Right lobe of liver (tissue), 6 donors: ENCODE results near the gene NREP. TPM values are rescaled to one million over a fixed set of nuclear protein-coding genes. Genes with fewer than 3 reads are reported as not detected.

Experiments used
- ATAC-seq, 4 donors: fragments of 200-7000 bp; cut with Tn5 transposase; one replicate each; pipeline ENCODE4 v1.9.1; 2020; ENCODE audit warnings: mild to moderate bottlenecking in 4 of 4, moderate library complexity in 4 of 4
- DNase-seq, 3 donors: peaks; one replicate each; pipeline ENCODE4 v3.0.0-alpha.2; 2020
- H3K27ac ChIP-seq, 3 donors: fragments of 200-600 bp; one replicate each; pipeline ENCODE4 v1.8.0; 2022
- H3K27me3 ChIP-seq, 2 donors: fragments of 200-600 bp; one replicate each; pipeline ENCODE4 v1.8.0; 2022
- H3K36me3 ChIP-seq, 4 donors: fragments of 200-600 bp; sonication (generic) in 1 of 4; one replicate each; pipeline versions ENCODE4 v1.5.1 to v1.8.0; 2017 to 2022; ENCODE audit warnings: control low read depth in 1 of 4
- H3K4me1 ChIP-seq, 4 donors: fragments of 200-600 bp; sonication (generic) in 1 of 4; one replicate each; pipeline versions ENCODE4 v1.5.1 to v1.8.0; 2017 to 2022; ENCODE audit warnings: control low read depth in 1 of 4
- H3K4me3 ChIP-seq, 3 donors: fragments of 200-600 bp; one replicate each; pipeline ENCODE4 v1.8.0; 2022
- H3K9me3 ChIP-seq, 4 donors: fragments of 200-600 bp; sonication (generic) in 1 of 4; one replicate each; pipeline versions ENCODE4 v1.5.1 to v1.8.0; 2017 to 2022; ENCODE audit warnings: control low read depth in 1 of 4
- CTCF ChIP-seq, 4 donors: fragments of 200-600 bp in 3 of 4; fragments of 450-650 bp in 1 of 4; IDR thresholded peaks; one replicate each; pipeline versions ENCODE4 v1.5.1 to v1.8.0; 2016 to 2022; ENCODE audit warnings: antibody characterized with exemption in 4 of 4, mild to moderate bottlenecking in 2 of 4
- POLR2A ChIP-seq: fragments of 450-650 bp; IDR thresholded peaks from one replicate; pipeline ENCODE4 v1.6.1; 2017; ENCODE audit warnings: antibody characterized with exemption, mild to moderate bottlenecking
- WGBS: methylation state at CpG from one replicate; pipeline ENCODE4 v1.1.6; 2018; ENCODE audit warnings: low coverage, low lambda C conversion rate; ENCODE audit not compliant: insufficient coverage; ENCODE audit errors: missing lambda C conversion rate; 5-methylcytosine and 5-hydroxymethylcytosine counted together
- intact Hi-C, 2 donors: fragments of 100-400 bp; cut with DNase I; formaldehyde crosslinking; loops; one replicate each; pipeline versions ENCODE4 v1.11.2 to v1.14.1; 2022
- total RNA-seq, 6 experiments: library from RNA; depleted of rRNA in 2 of 6; stranded (reverse); fragments of >200 nt in 2 of 6; fragmentation: NEBNext Ultra II Directional in 3 of 6; extraction: Animal tissue kit (Norgen Biotek cat#: 25700) in 3 of 6; gene quantifications; one replicate each; pipeline versions ENCODE4 v1.1.0 to v1.2.4, GENCODE V29; 2016 to 2023
- donor health status: DM: no; HTN: yes; CAD: no.
- donor health status: DM: no; HTN: no; CAD: no.
- donor health status: DM: no; HTN: no; CAD: no.
- donor health status: DM: no; HTN: yes; CAD: no.
- donor health status: DM: no; HTN: yes; CAD: no.

NREP gene
- total RNA-seq, 6 experiments from 2014 or later = 2.2 to 24.6 (median 7.7) TPM

GRCh38 chr5:111744455-111744854 lies 12.5 kb downstream of the NREP start:
- H3K27ac ChIP-seq = no peak overlapping the region
- intact Hi-C loops = no loop called here
- no peaks in the 10 kb centered on the region for H3K36me3 ChIP-seq
- H3K27me3 ChIP-seq = no peaks in the 10 kb centered on the region
- DNase-seq (no peak), ATAC-seq (no peak)
- H3K4me1 ChIP-seq = peaks cover 0 to 41% (median 14%) of the 10 kb centered on the region in 4 donors
- 100% methylated on average over 1 of the region's 2 CpGs for WGBS
- TF ChIP-seq CTCF (IDR thresholded peaks at IDR 0.05) (no peak), POLR2A (no peak)
- no peaks in the 10 kb centered on the region for H3K9me3 ChIP-seq
- no peak overlapping the region for H3K4me3 ChIP-seq

- ATAC-seq = peak in 2 of 4 donors; percentile 26 to 32
- no peak for TF ChIP-seq POLR2A
- no peak for TF ChIP-seq CTCF (IDR thresholded peaks at IDR 0.05)
- H3K4me3 ChIP-seq = no peak overlapping the region
- intact Hi-C loops = no loop called here
- H3K9me3 ChIP-seq = no peaks in the 10 kb centered on the region
- peaks cover 0 to 44% (median 14%) of the 10 kb centered on the region in 4 donors for H3K4me1 ChIP-seq
- no peaks in the 10 kb centered on the region for H3K27me3 ChIP-seq
- WGBS = 56% methylated on average over 2 of the region's 2 CpGs
- DNase-seq = no peak
- H3K36me3 ChIP-seq = no peaks in the 10 kb centered on the region
- peak overlapping the region in 2 of 3 donors; percentile 22 to 69 for H3K27ac ChIP-seq
Measured at GRCh38 chr5:111743988-111744387, 13.0 kb downstream of the NREP start.

DNA sequence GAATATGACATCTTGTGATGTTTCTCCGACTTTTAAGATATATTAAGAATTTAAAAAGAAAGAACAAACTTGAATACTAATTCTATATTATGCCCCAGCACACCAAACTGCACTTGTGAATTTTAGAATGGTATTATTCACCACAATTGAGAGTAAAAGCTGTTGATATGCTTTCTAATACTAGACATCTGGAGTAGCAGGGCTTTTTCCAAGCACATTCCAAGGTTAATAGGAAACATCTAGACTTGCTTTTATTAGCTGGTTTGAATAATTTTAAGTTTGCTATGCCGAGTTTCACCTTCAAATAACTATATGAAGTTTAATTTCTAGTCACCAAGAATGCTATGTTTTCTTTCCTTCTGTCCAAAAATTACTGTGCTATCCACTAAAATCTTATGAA lies 13.5 kb downstream of the NREP start:
- Histone ChIP-seq H3K9me3 (no peaks in the 10 kb centered on the region), H3K4me3 (no peak overlapping the region), H3K27ac (peak overlapping the region in 2 of 3 donors; percentile 22 to 69), H3K27me3 (no peaks in the 10 kb centered on the region), H3K4me1 (peaks cover 0 to 45% (median 15%) of the 10 kb centered on the region in 4 donors), H3K36me3 (no peaks in the 10 kb centered on the region)
- TF ChIP-seq CTCF (IDR thresholded peaks at IDR 0.05) (no peak), POLR2A (no peak)
- ATAC-seq (no peak), DNase-seq (no peak)
- WGBS = 43% methylated on average over 2 of the region's 2 CpGs
- intact Hi-C loops = no loop called here

DNA sequence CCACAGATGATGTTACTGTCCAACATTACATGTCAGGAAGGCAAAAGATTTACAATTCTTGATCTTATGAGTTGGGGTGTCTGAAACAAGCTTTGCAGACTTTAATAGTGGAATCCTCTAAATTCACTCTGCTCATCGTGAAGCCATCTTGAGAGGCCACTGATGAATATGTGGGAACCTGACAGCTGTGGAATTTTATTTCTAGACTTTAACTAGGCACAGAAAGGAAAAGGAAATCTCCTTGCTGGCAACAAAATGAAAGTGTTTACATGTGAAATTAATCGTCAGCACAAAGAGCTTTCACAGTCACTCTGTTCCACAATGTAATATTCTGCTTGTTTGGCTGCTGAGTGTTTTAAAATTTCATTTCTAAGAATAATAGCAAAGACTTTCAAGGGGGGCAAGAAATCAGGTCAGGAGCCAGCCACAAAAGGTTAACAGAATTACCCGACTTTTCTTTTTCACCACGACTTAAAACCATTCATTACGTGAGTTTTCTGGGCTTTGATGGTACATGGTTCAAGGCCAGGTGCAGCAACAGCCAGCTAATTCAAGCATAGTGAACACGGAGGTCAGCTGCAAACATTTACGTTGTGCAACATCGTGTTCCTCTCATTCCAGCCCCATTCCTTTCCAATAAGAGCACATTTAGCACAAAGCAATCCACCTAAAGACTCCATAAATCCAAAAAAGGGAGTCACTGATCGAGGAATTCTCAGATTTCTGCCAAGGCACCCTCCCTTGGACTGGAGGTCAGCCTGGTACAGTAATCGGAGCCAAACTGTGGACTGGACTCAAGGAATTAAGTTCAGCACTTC lies 14.6 kb downstream of the NREP start:
- ATAC-seq = peak; percentile 82 to 95 (median 86)
- Histone ChIP-seq H3K4me1 (peaks cover 0 to 52% (median 19%) of the 10 kb centered on the region in 4 donors), H3K36me3 (no peaks in the 10 kb centered on the region), H3K27ac (peak overlapping the region; percentile 32 to 69 (median 69)), H3K9me3 (no peaks in the 10 kb centered on the region), H3K4me3 (peak overlapping the region in 1 of 3 donors; percentile 17), H3K27me3 (no peaks in the 10 kb centered on the region)
- 13% methylated on average over 10 of the region's 10 CpGs for WGBS
- TF ChIP-seq CTCF (IDR thresholded peaks at IDR 0.05) (no peak), POLR2A (no peak)
- intact Hi-C loops = no loop called here
- DNase-seq = peak; percentile 50 to 77 (median 66)
